ENCODE results near the gene SPAG4. TPM values are rescaled to one million over a fixed set of nuclear protein-coding genes. Genes with fewer than 3 reads are reported as not detected.

Gene SPAG4
- total RNA-seq, 2 donors from 2014 or later: 17.9 to 22.1 TPM

DNA sequence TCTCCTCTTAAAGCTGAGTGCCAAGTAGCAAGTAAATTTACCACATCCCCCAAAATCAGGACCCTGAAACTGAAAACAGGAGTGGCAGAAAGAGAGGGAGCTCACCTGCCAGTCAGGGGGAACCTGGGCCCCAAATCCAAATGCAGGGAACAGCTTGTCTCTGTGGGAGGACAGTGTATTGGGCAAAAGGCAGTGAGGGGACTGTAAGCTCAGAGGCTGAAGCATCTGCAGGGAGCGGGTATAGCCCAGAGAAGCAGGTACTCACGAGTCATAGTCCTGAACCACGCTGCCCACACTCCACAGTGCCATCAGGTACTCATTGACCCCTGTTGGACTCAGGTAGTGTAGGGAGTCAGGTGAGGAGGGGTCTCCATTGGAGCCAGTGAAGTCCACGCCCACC lies 15.0 kb downstream of the SPAG4 start:
- ATAC-seq: no peak
- H3K36me3 ChIP-seq (replicated peaks in 1 of 2; ENCODE audit: insufficient read depth in 1 of 2, low read depth in 2 of 2): peaks cover 0 to 35% of the 10 kb centered on the region in 2 donors
- WGBS, 2 donors: 83 to 91% methylated on average over 1 to 4 of the region's 4 CpGs

DNA sequence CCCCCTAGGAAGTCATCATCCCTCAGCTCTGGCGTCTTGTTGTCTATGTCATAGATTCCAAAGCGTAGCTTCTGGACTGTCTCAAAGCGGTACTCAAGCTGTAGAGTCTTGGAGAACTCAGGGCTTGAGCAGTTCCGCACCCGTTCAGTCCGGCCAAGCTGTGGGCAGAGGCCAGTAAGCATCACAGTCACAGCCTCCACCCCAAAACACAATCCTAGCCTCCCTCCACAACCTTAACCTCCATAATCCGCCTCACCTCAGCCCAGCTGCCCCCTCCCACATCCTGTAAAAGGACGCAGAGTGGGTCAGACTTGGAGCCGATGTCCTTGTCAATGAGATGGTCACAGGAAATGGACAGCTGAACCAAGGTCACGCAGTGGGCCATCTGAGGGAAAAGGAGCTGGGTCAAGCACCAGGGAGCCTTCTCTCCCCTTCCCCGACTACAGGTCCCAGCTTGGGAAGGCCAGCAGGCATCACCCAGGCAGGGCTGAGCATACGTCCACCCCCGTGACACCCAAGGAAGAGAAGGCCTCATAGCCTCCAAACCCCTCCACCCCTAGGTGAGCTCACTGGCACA lies 17.0 kb downstream of the SPAG4 start:
- DNase-seq (no peak), ATAC-seq (no peak)
- TF ChIP-seq, protein P1, sequence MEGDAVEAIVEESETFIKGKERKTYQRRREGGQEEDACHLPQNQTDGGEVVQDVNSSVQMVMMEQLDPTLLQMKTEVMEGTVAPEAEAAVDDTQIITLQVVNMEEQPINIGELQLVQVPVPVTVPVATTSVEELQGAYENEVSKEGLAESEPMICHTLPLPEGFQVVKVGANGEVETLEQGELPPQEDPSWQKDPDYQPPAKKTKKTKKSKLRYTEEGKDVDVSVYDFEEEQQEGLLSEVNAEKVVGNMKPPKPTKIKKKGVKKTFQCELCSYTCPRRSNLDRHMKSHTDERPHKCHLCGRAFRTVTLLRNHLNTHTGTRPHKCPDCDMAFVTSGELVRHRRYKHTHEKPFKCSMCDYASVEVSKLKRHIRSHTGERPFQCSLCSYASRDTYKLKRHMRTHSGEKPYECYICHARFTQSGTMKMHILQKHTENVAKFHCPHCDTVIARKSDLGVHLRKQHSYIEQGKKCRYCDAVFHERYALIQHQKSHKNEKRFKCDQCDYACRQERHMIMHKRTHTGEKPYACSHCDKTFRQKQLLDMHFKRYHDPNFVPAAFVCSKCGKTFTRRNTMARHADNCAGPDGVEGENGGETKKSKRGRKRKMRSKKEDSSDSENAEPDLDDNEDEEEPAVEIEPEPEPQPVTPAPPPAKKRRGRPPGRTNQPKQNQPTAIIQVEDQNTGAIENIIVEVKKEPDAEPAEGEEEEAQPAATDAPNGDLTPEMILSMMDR (IDR thresholded peaks at IDR 0.05): no peak
- no peak for TF ChIP-seq POLR2A (IDR thresholded peaks at IDR 0.05)
- Histone ChIP-seq H3K36me3 (replicated peaks in 1 of 2; ENCODE audit: insufficient read depth in 1 of 2, low read depth in 2 of 2) (peaks cover 0 to 21% of the 10 kb centered on the region in 2 donors), H3K27ac (no peak overlapping the region), H3K27me3 (no peaks in the 10 kb centered on the region), H3K9me3 (no peaks in the 10 kb centered on the region), H3K4me1 (peaks cover 10% of the 10 kb centered on the region), H3K4me3 (no peak overlapping the region)
- 92 to 93% methylated on average over 12 to 13 of the region's 13 CpGs for WGBS, 2 donors
- intact Hi-C loops (cut with DNase I): no loop called here

More for the DNA sequence above, 15.0 kb downstream of the SPAG4 start:
- DNase-seq: no peak
- peaks cover under 1% of the 10 kb centered on the region for H3K4me1 ChIP-seq
- H3K27ac ChIP-seq: no peak overlapping the region
- no peaks in the 10 kb centered on the region for H3K27me3 ChIP-seq
- intact Hi-C loops (cut with DNase I): no loop called here
- no peaks in the 10 kb centered on the region for H3K9me3 ChIP-seq
- no peak for TF ChIP-seq POLR2A (IDR thresholded peaks at IDR 0.05)
- TF ChIP-seq, protein P1 (IDR thresholded peaks at IDR 0.05): no peak
- no peak overlapping the region for H3K4me3 ChIP-seq

DNA sequence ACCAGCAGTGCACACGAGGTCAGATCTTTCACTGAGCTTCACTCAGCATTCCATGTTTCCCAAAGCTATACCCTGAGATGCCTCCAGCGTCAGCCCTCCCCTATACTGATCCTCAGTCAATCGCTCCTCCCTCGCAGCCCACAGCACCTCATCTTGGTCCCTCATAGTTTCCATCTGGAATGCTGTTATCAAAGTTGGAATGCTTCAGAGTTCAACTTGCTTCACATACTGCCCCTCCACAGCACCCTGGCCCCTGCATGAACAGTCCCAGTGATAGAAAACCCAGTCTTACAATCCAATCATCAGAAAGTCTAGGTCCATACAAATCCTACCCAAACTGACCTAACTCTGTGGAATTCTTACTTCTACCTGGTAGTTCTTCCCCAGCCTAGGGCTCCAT lies 20.0 kb downstream of the SPAG4 start:
- no peaks in the 10 kb centered on the region for H3K27me3 ChIP-seq
- WGBS, 2 donors: 77 to 86% methylated on average over 4 of the region's 4 CpGs
- peaks cover 0 to 9% of the 10 kb centered on the region in 2 donors for H3K36me3 ChIP-seq (replicated peaks in 1 of 2; ENCODE audit: insufficient read depth in 1 of 2, low read depth in 2 of 2)
- no peak for DNase-seq
- no peak overlapping the region for H3K27ac ChIP-seq
- no peak for ATAC-seq
- TF ChIP-seq, protein P1 (IDR thresholded peaks at IDR 0.05): no peak
- TF ChIP-seq POLR2A (IDR thresholded peaks at IDR 0.05): no peak
- H3K4me3 ChIP-seq: no peak overlapping the region
- peaks cover 10% of the 10 kb centered on the region for H3K4me1 ChIP-seq
- no peaks in the 10 kb centered on the region for H3K9me3 ChIP-seq
- intact Hi-C loops (cut with DNase I): no loop called here

DNA sequence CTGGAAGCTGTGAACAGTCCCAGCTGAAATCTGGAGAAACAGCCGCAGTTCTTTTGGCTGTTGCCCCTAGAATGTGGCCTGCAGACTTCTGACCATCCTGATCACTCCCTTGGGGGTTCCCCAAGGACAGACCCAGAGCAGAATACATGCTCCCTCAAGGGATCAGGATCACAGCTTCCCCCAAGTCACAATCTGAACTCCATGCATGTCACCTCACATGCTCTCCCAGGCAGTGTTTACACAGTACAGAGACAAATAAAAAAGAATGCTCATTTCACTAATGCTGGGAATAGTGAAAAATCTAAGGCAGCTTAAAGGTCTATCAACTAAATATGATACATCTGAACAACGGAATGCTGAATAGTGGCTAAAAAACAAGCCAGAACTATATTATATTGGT lies 20.5 kb downstream of the SPAG4 start:
- no peaks in the 10 kb centered on the region for H3K9me3 ChIP-seq
- no peak for TF ChIP-seq POLR2A (IDR thresholded peaks at IDR 0.05)
- TF ChIP-seq, protein P1 (IDR thresholded peaks at IDR 0.05): no peak
- ATAC-seq (no peak), DNase-seq (no peak)
- H3K4me1 ChIP-seq: peaks cover 10% of the 10 kb centered on the region
- intact Hi-C loops (cut with DNase I): no loop called here
- no peak overlapping the region for H3K27ac ChIP-seq
- no peak overlapping the region for H3K4me3 ChIP-seq
- 46 to 52% methylated on average over 2 of the region's 2 CpGs for WGBS, 2 donors
- no peaks in the 10 kb centered on the region for H3K27me3 ChIP-seq
- peaks cover 0 to 4% of the 10 kb centered on the region in 2 donors for H3K36me3 ChIP-seq (replicated peaks in 1 of 2; ENCODE audit: insufficient read depth in 1 of 2, low read depth in 2 of 2)

DNA sequence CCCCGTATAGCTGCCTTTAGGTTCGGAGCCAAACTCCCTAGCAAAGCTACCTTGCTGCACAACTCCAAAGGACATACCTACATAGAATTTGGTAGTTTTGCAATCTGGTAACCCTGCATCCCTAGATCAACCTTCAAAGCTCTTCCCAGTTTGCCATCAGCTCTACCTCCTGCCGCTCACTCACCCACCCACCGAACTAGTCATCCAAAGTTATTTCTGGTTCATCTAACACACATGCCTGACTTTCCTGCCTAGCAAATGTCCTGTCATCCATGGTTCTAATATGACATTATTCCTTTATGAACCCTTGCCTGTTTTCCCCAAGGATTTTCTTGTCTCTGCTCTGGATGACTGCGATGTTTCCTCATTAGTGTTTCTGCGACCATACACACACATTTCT lies 21.6 kb downstream of the SPAG4 start:
- 95 to 96% methylated on average over 6 of the region's 6 CpGs for WGBS, 2 donors
- Histone ChIP-seq H3K4me1 (peaks cover 10% of the 10 kb centered on the region), H3K9me3 (no peaks in the 10 kb centered on the region), H3K27me3 (no peaks in the 10 kb centered on the region), H3K36me3 (replicated peaks in 1 of 2; ENCODE audit: insufficient read depth in 1 of 2, low read depth in 2 of 2) (no peaks in the 10 kb centered on the region), H3K4me3 (no peak overlapping the region), H3K27ac (no peak overlapping the region)
- intact Hi-C loops (cut with DNase I): no loop called here
- no peak for TF ChIP-seq POLR2A (IDR thresholded peaks at IDR 0.05)
- TF ChIP-seq, protein P1 (IDR thresholded peaks at IDR 0.05): no peak
- ATAC-seq (no peak), DNase-seq (no peak)
